22Rv1 (cell line): ENCODE results near the gene WDR11.
"Not testable (repeated sequence)": the region's sequence is repeated elsewhere in the genome, so short reads cannot be mapped to it uniquely, and the experiment has no call there.

ENCODE experiments used
- CTCF ChIP-seq: fragments of 450-650 bp; IDR thresholded peaks from 2 replicates; pipeline ENCODE4 v1.5.1; 2017; ENCODE audit warnings: mild to moderate bottlenecking
- ZFX ChIP-seq: fragments of 450-650 bp; IDR thresholded peaks from 2 replicates; pipeline ENCODE4 v1.6.1; 2017; ENCODE audit warnings: antibody characterized with exemption, borderline replicate concordance

GRCh38 chr10:120923886-120924285 is 72.7 kb downstream of the WDR11 start:
- TF ChIP-seq CTCF, ZFX: not testable (repeated sequence)
